ENCODE measurements around the gene CXADR.

DNA sequence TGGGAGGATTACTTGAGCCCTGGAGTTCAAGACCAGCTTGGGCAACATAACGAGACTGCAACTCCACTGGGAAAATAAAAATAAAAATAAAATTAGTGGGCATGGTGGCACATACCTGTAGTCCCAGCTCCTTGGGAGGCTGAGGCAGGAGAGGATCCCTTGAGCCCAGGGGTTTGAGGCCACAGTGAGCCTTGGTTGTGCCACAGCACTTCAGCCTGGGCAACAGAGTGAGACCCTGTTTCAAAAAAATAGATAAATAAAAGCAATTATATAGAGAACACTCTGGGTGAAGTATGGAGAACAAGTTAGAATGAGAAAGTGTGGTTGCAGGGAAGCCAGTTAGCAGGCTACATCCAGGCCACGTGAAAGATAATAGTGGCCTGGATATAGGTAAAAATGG lies 25.7 kb downstream of the CXADR start:
- TF ChIP-seq, protein P1, sequence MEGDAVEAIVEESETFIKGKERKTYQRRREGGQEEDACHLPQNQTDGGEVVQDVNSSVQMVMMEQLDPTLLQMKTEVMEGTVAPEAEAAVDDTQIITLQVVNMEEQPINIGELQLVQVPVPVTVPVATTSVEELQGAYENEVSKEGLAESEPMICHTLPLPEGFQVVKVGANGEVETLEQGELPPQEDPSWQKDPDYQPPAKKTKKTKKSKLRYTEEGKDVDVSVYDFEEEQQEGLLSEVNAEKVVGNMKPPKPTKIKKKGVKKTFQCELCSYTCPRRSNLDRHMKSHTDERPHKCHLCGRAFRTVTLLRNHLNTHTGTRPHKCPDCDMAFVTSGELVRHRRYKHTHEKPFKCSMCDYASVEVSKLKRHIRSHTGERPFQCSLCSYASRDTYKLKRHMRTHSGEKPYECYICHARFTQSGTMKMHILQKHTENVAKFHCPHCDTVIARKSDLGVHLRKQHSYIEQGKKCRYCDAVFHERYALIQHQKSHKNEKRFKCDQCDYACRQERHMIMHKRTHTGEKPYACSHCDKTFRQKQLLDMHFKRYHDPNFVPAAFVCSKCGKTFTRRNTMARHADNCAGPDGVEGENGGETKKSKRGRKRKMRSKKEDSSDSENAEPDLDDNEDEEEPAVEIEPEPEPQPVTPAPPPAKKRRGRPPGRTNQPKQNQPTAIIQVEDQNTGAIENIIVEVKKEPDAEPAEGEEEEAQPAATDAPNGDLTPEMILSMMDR (IDR thresholded peaks at IDR 0.05): no peak
- no peak for TF ChIP-seq EZH2 (IDR thresholded peaks at IDR 0.05)
- no peak for TF ChIP-seq EZH2phosphoT487 (IDR thresholded peaks at IDR 0.05)
